ENCODE measurements around the gene LANCL3. TPM values are rescaled to one million over a fixed set of nuclear protein-coding genes. Genes with fewer than 3 reads are reported as not detected.

The LANCL3 gene
- total RNA-seq, 1 donor from 2014 or later = 0.05 TPM

DNA sequence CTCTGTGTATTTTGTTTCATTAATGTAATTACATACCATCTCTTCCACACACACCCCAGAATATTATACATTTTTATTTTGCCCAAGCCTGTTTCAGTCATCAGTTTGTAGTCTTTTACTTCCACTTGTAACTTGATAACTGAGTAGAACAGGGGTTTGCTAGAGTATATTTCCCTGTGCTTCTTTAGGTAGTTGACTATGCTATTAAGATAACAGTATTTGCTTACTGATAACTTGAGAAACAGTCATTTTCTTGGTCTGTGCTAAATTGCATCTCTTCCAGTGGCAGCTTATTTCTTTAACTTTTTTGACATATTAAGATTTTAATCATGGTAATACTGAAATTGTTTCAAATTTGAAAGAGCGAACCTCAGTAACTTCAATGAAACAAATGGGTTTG, 107.1 kb downstream of the LANCL3 start:
- ATAC-seq = no peak
- no peak for DNase-seq (ENCODE audit: low spot score)

DNA sequence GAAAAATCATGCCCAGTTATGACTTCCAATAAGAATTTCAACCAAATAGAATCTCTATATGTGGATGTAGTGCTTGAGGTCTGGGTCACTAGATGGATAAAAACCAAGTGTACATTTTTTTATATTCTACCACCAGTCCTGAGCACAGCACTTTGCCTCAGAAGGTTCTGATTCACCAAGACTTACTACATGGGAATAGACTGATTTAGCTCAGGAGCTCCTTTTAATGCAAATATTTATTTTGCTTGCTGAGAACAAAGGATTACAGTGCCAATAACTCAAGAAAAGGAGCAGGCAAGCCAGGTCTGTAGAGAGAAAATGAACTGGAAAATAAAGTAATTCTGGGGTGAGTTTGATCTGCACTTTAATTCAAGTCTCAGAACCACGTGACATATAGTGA, 107.8 kb downstream of the LANCL3 start:
- ATAC-seq (no peak), DNase-seq (ENCODE audit: low spot score) (no peak)

GRCh38 chrX:37679888-37680287, 108.4 kb downstream of the LANCL3 start:
- ATAC-seq (no peak), DNase-seq (ENCODE audit: low spot score) (no peak)

DNA sequence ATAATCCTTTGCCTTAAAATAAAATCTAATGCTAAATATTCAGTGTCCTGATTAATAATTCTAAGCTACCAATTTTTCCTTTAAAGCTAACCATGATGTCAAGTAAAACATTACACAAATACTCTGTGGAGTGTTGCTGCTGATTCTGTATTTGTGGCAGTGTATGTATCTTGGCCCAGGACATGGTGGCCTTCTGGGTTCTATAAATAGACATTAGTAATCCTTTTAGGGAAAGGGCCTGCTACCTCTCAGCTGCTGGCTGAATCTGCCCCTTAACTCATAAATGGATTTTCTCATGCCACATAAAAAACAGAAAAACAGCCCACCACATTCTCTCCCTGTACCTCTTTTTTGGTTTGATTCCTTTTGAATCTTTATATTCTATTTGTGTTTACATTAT, 113.0 kb downstream of the LANCL3 start:
- ATAC-seq = no peak
- DNase-seq (ENCODE audit: low spot score) = no peak

- ATAC-seq (no peak), DNase-seq (ENCODE audit: low spot score) (no peak)
Observed at GRCh38 chrX:37684973-37685372, 113.5 kb downstream of the LANCL3 start.

- peak; percentile 54 for DNase-seq (ENCODE audit: low spot score)
- peak; percentile 89 for ATAC-seq
Observed at GRCh38 chrX:37685381-37686359, 114.2 kb downstream of the LANCL3 start, which contains the start of gene XK. XK (plus strand) TSS chrX:37685791; CDS start chrX:37685962, 171 bp downstream.

DNA sequence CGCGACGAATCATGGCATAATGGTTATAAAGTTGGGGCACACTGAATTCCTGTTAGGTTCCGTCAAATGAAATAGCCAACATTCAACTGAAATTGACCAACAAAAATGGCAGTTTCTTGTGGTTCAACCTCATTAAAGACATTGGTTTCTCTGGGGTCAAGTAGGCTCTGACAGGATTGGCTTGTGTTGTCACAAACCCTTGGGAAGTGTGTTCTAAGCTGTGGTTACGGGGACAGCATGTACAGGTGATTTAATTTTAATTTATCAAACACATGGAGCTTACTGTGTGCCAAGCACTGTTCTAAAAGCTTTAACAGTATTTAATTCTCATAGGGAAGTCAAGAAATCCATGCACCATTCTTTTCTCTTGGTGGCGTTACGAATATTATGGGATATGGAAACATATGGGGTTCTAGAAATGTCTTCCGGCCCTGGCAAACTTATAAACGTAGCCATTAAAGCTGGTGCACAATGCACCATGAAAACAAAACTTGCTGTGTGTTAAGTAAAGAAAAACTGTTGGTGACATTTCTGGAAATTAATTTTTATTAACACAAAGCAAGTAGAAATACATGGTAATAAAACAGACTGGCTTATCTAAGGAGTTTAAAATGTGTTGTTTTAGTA, 115.0 kb downstream of the LANCL3 start:
- DNase-seq (ENCODE audit: low spot score) (no peak), ATAC-seq (no peak)

DNA sequence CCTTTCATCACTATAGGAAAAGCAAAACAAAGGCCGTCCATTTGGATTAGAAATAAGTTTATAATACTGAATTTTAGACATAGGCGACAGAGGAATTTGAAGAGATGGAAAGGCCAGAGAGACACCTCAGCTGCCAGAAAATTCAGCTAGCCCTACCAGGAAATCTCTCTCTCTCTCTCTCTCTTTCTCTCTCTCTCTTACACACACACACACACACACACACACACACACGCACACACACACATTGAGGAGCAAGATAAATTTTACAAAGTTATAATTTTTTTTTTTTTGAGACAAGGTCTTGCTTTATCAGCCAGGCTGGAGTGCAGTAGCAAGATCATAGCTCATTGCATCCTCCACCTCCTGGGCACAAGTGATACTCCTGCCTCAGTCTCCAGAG, 115.5 kb downstream of the LANCL3 start:
- DNase-seq (ENCODE audit: low spot score) (no peak), ATAC-seq (no peak)

- ATAC-seq (no peak), DNase-seq (ENCODE audit: low spot score) (no peak)
Observed at GRCh38 chrX:37690119-37690518, 118.7 kb downstream of the LANCL3 start.

DNA sequence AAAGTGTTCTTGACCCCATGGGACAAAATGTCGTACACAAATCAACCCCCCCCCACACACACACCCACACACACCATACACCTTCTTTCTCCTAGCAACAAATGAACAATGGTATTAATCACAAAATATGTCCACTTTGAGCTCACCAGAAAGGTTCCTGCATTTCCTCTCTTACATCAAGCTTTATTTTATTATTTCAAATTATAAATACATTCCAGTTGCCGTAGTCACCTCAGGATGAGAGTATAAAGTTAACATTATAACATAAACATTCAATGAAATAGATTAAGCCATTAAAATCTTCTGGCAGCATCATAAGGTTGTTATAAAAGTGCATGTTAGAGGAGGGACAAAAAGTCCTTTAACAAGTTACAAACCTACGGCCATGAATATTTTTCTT, 121.5 kb downstream of the LANCL3 start:
- ATAC-seq (no peak), DNase-seq (ENCODE audit: low spot score) (no peak)

GRCh38 chrX:37697169-37697760, 125.8 kb downstream of the LANCL3 start:
- DNase-seq (ENCODE audit: low spot score) = no peak

GRCh38 chrX:37701588-37701987, 130.1 kb downstream of the LANCL3 start:
- DNase-seq (ENCODE audit: low spot score) = no peak
- no peak for ATAC-seq

More at GRCh38 chrX:37697169-37697760, 125.8 kb downstream of the LANCL3 start:
- no peak for ATAC-seq

- ATAC-seq = peak; percentile 96
Observed at GRCh38 chrX:37711991-37712390, 140.5 kb downstream of the LANCL3 start.

DNA sequence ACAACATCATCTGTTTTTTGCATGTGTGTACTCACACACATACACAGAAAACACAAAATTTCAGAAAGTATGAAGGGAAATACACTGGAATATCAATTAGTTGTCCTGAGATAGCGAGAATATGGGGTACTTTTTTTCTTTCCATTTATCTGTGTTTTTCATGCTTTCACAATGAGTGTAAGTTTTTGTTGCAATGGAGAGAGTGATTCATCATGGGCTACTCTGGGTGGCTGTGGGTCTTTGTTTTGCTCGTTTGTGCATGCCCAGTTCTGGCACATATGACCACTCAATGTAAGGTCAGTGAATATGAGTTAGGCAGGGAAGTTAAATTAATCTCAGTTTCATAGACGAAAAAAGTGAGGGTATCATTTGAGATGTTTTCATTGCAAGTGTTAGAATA, 141.0 kb downstream of the LANCL3 start:
- DNase-seq (ENCODE audit: low spot score) = no peak
- ATAC-seq = peak; percentile 35

More at GRCh38 chrX:37711991-37712390, 140.5 kb downstream of the LANCL3 start:
- DNase-seq (ENCODE audit: low spot score) = no peak

DNA sequence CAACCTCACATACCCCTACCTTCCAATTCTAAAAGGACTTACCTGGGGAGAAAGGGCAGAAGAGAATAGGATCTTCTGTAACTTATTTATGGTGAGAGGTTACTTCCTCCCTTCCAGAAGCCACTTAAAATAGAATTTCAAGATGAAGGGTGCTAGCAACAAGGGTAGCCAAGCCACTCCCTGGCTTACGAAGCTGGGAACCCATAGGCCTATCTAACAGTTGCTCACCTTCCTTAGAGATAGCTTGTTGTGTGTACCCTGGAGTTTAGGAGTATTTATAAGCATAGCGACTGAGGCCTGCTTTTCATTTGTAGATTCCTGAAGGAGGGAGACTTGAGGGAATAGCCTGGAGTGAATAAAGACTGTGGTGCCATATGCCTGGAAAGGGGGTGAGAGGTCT, 143.0 kb downstream of the LANCL3 start:
- ATAC-seq = no peak
- no peak for DNase-seq (ENCODE audit: low spot score)

DNA sequence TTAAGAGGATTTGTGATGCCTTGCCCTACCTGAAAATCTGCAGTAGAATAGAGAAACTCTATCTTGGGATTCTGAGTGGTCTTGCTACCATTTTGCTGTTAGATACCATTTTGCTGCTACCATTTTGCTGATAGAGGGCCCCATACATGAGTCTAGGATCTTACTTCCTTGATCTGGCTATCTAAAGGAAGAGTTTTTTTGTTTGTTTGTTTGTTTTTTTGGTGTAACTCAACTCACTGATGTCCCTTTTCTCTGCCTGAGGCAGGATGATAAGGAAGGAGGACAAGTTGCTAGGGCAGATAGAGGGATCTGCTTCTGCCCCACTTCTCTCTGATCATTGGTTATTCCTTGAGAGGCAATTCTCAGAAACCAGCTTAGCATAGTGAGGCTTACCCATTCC, 145.1 kb downstream of the LANCL3 start:
- DNase-seq (ENCODE audit: low spot score) (no peak), ATAC-seq (no peak)

- DNase-seq (ENCODE audit: low spot score) = no peak
- no peak for ATAC-seq
Observed at GRCh38 chrX:37717708-37718107, 146.2 kb downstream of the LANCL3 start.

GRCh38 chrX:37722595-37722994, 151.1 kb downstream of the LANCL3 start:
- ATAC-seq (no peak), DNase-seq (ENCODE audit: low spot score) (no peak)

DNA sequence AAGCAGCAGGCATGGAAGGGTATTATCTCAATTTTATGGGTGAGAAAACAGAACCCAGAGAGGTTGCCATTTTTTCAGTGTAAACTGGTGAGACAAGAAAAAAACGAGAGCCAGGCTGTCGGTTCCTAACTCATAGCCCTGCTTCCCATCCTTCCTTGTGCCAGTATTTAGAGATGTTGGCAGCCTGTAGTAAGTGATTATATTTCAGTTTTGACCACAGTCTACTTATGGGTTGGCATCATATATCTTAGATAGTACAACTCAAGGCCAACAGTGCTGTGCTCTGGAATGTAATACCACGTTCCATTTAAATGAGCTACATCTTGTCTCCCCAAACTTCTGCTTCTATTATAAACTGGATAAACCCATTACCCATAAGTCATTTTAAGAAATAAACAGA, 154.9 kb downstream of the LANCL3 start:
- no peak for ATAC-seq
- no peak for DNase-seq (ENCODE audit: low spot score)

Measured in left lobe of liver (tissue), 2 donors.